Karpas-422 (cell line): ENCODE results near the gene VEGFC. TPM values are rescaled to one million over a fixed set of nuclear protein-coding genes. Genes with fewer than 3 reads are reported as not detected.

Source experiments
- DNase-seq: peaks from one replicate; pipeline ENCODE4 v3.0.0-alpha.2; 2015
- H2AFZ ChIP-seq: fragments of 200-600 bp; sonication (generic); 2 replicates; pipeline ENCODE4 v1.6.1; 2014; ENCODE audit warnings: antibody characterized with exemption, low read length, mixed read lengths
- H3K27ac ChIP-seq: fragments of 200-600 bp; sonication (generic); 2 replicates; pipeline ENCODE4 v1.5.1; 2014; ENCODE audit warnings: mild to moderate bottlenecking, low read length, moderate library complexity
- H3K27me3 ChIP-seq: fragments of 200-600 bp; sonication (generic); 2 replicates; pipeline ENCODE4 v1.6.1; 2014; ENCODE audit warnings: low read length, mixed read lengths
- H3K36me3 ChIP-seq: fragments of 200-600 bp; sonication (generic); 2 replicates; pipeline ENCODE4 v1.6.1; 2014; ENCODE audit warnings: low read length, mixed read lengths; ENCODE audit not compliant: insufficient read depth
- H3K4me1 ChIP-seq: fragments of 200-600 bp; sonication (generic); 2 replicates; pipeline ENCODE4 v1.6.1; 2014; ENCODE audit warnings: mild to moderate bottlenecking, low read length, mixed read lengths
- H3K4me2 ChIP-seq: fragments of 200-600 bp; sonication (generic); 2 replicates; pipeline ENCODE4 v1.6.1; 2014; ENCODE audit warnings: low read length, low read depth, mild to moderate bottlenecking; ENCODE audit not compliant: poor library complexity, severe bottlenecking
- H3K4me3 ChIP-seq: fragments of 200-600 bp; sonication (generic); 2 replicates; pipeline ENCODE4 v1.5.1; 2014; ENCODE audit warnings: mild to moderate bottlenecking, antibody characterized with exemption, low read length, mixed read lengths
- H3K79me2 ChIP-seq: fragments of 200-600 bp; sonication (generic); 2 replicates; pipeline ENCODE4 v1.6.1; 2014; ENCODE audit warnings: mild to moderate bottlenecking, low read length, mixed read lengths
- H3K9ac ChIP-seq: fragments of 200-600 bp; sonication (generic); 2 replicates; pipeline ENCODE4 v1.6.0; 2014; ENCODE audit warnings: low read length
- H3K9me2 ChIP-seq: fragments of 200-600 bp; sonication (generic), shearing (Covaris generic); replicated peaks from 2 replicates; pipeline ENCODE4 v1.6.0; 2014; ENCODE audit warnings: mild to moderate bottlenecking, low read length, moderate library complexity; ENCODE audit not compliant: insufficient read depth
- H3K9me3 ChIP-seq: fragments of 300-700, 200-600 bp; sonication (generic); 2 replicates; pipeline ENCODE4 v1.6.1; 2014; ENCODE audit warnings: low read length, mixed read lengths
- H4K20me1 ChIP-seq: fragments of 200-600 bp; sonication (generic); 2 replicates; pipeline ENCODE4 v1.6.1; 2014; ENCODE audit warnings: mild to moderate bottlenecking, antibody characterized with exemption, low read length, low read depth; ENCODE audit not compliant: insufficient read depth
- total RNA-seq: library from RNA; depleted of rRNA; stranded (reverse); fragments of >200 nt; shearing (Covaris generic); gene quantifications from 2 replicates; pipeline ENCODE4 v1.2.3, GENCODE V29; 2014; ENCODE audit warnings: low replicate concordance

Gene VEGFC
- total RNA-seq, 1 experiment from 2014 or later: not detected

DNA sequence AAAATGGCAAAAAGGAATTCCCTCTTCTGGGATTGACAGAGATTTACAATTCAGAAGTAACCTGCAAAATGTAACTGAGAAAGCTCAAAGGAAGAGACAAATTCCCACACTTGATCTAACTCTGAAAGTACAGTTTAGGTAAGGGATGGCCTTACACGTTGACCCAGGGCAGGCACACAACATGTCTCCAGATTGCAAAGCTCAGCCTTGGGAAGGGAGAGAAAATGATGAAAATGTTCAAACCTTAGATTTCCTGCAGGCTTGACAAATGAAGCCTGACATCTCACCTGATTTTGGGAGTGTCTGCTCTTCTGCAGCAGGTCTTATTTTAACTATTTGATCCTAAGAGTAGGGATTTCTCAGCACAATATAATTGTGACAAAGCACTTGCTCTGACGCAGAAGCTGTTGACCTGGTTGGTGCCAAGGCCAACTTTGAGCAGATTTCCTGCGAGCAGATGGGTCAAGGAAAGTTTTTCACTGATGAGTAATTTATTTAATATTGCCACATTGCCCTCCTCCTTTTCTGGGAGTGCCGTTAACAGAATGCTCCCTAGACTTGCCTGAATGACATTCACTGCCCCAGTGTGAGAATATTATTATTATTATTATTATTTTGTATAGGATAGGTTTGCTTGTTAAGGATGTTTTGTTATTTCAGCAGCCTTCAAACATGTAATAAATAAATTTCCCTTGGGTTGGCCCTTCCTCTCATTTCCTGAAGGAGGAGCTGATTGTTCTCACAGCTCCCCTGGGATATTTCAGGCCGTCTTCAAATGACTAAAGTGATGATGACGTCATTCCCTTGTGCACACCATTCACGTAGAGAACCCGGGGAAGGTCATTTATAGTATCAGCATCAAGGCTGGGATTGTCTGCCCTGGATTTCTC lies 157.1 kb downstream of the VEGFC start:
- H3K9me3 ChIP-seq: no peaks in the 10 kb centered on the region
- H3K9me2 ChIP-seq: no peaks in the 10 kb centered on the region
- H3K9ac ChIP-seq: no peak overlapping the region
- no peaks in the 10 kb centered on the region for H3K27me3 ChIP-seq
- no peak overlapping the region for H3K27ac ChIP-seq
- no peak for DNase-seq
- no peak overlapping the region for H3K4me3 ChIP-seq
- no peaks in the 10 kb centered on the region for H4K20me1 ChIP-seq
- no peaks in the 10 kb centered on the region for H3K79me2 ChIP-seq
- H2AFZ ChIP-seq: no peak overlapping the region
- H3K36me3 ChIP-seq: no peaks in the 10 kb centered on the region
- H3K4me2 ChIP-seq: no peak overlapping the region
- H3K4me1 ChIP-seq: no peaks in the 10 kb centered on the region
